IMR-90 (cell line): ENCODE data around the gene GPR35. TPM values are rescaled to one million over a fixed set of nuclear protein-coding genes. Genes with fewer than 3 reads are reported as not detected.

Source experiments
- ATAC-seq: fragments of 200-7000 bp; cut with Tn5 transposase; 2 replicates; pipeline ENCODE4 v1.9.1; 2020; ENCODE audit warnings: low read depth, mild to moderate bottlenecking, moderate library complexity
- BruUV-seq: library from RNA; stranded (reverse); fragments of 400-500 nt; replicated peaks from 2 replicates; lab custom pipeline; 2021; lab: Mats Ljungman, UMichigan
- CTCF ChIA-PET: fragments of 300-600 bp; formaldehyde crosslinking; extraction: SDS; loops from one replicate; lab custom pipeline; 2021; ENCODE audit warnings: antibody characterized with exemption; lab: Yijun Ruan, JAX
- POLR2A ChIA-PET: fragments of 300-600 bp; sonication (Branson Sonifier 250); formaldehyde crosslinking; loops from one replicate; lab custom pipeline; 2022; ENCODE audit warnings: antibody characterized with exemption; ENCODE audit not compliant: unreplicated experiment; lab: Charles Lee
- DNase-seq: peaks from one replicate; pipeline ENCODE4 v3.0.0; 2013
- H2AFZ ChIP-seq: replicated peaks from 2 replicates; pipeline ENCODE3; 2013; ENCODE audit warnings: low read length, mild to moderate bottlenecking; ENCODE audit not compliant: poor library complexity
- H2AK5ac ChIP-seq: 2 replicates; pipeline ENCODE4 v1.6.1; 2013; ENCODE audit warnings: low read depth, low read length, inconsistent platforms
- H2AK9ac ChIP-seq: replicated peaks from 2 replicates; pipeline ENCODE3; 2013; ENCODE audit warnings: mild to moderate bottlenecking, low read depth, low read length, moderate library complexity; ENCODE audit not compliant: poor library complexity
- H2BK120ac ChIP-seq: 2 replicates; pipeline ENCODE4 v1.6.1; 2013; ENCODE audit warnings: low read depth, low read length, inconsistent platforms
- H2BK15ac ChIP-seq: 3 replicates; pipeline ENCODE4 v1.6.1; 2013; ENCODE audit warnings: low read depth, low read length, inconsistent platforms
- H2BK20ac ChIP-seq: 2 replicates; pipeline ENCODE4 v1.6.1; 2013; ENCODE audit warnings: low read depth, mild to moderate bottlenecking, inconsistent platforms, low read length, moderate library complexity
- H2BK5ac ChIP-seq: 2 replicates; pipeline ENCODE4 v1.6.1; 2013; ENCODE audit warnings: mild to moderate bottlenecking, low read depth, low read length, inconsistent platforms; ENCODE audit not compliant: poor library complexity, severe bottlenecking
- H3K14ac ChIP-seq: replicated peaks from 2 replicates; pipeline ENCODE4 v1.6.1; 2013; ENCODE audit warnings: low read depth, low read length, inconsistent platforms
- H3K18ac ChIP-seq: 2 replicates; pipeline ENCODE4 v1.6.1; 2013; ENCODE audit warnings: low read depth, low read length, control low read depth
- H3K23ac ChIP-seq: 2 replicates; pipeline ENCODE4 v1.6.1; 2013; ENCODE audit warnings: low read depth, low read length, inconsistent platforms
- H3K27ac ChIP-seq: 2 replicates; pipeline ENCODE4 v1.5.1; 2013; ENCODE audit warnings: mild to moderate bottlenecking, control low read depth, low read length; ENCODE audit not compliant: insufficient read depth
- H3K27me3 ChIP-seq: 2 replicates; pipeline ENCODE4 v1.6.1; 2013; ENCODE audit warnings: low read length; ENCODE audit not compliant: control insufficient read depth, insufficient read depth
- H3K36me3 ChIP-seq: 2 replicates; pipeline ENCODE4 v1.6.1; 2013; ENCODE audit warnings: low read length, mixed read lengths; ENCODE audit not compliant: control insufficient read depth, insufficient read depth
- H3K4ac ChIP-seq: 2 replicates; pipeline ENCODE4 v1.6.1; 2013; ENCODE audit warnings: low read depth, low read length, inconsistent platforms
- H3K4me1 ChIP-seq: 2 replicates; pipeline ENCODE4 v1.6.1; 2013; ENCODE audit warnings: low read length, mixed read lengths; ENCODE audit not compliant: control insufficient read depth, insufficient read depth
- H3K4me2 ChIP-seq: 2 replicates; pipeline ENCODE4 v1.6.1; 2013; ENCODE audit warnings: low read depth, mild to moderate bottlenecking, control low read depth, low read length, moderate library complexity
- H3K4me3 ChIP-seq: 2 replicates; pipeline ENCODE4 v1.5.1; 2013; ENCODE audit warnings: low read depth, mild to moderate bottlenecking, control low read depth, low read length, moderate library complexity; ENCODE audit not compliant: insufficient read depth
- H3K56ac ChIP-seq: 2 replicates; pipeline ENCODE4 v1.6.1; 2013; ENCODE audit warnings: low read length, inconsistent platforms; ENCODE audit not compliant: insufficient read depth; ENCODE audit errors: extremely low read depth
- H3K79me1 ChIP-seq, 2 experiments: 2 replicates each; pipeline ENCODE4 v1.6.1; 2013; ENCODE audit warnings: low read length in 2 of 2, inconsistent platforms in 1 of 2, low read depth in 1 of 2
- H3K9ac ChIP-seq: 2 replicates; pipeline ENCODE4 v1.6.1; 2013; ENCODE audit warnings: low read depth, low read length, control low read depth
- H3K9me1 ChIP-seq: 2 replicates; pipeline ENCODE4 v1.6.1; 2013; ENCODE audit warnings: low read length, inconsistent platforms; ENCODE audit not compliant: insufficient read depth
- H3K9me3 ChIP-seq: 2 replicates; pipeline ENCODE4 v1.6.1; 2013; ENCODE audit warnings: low read length; ENCODE audit not compliant: control insufficient read depth, insufficient read depth
- H4K20me1 ChIP-seq: 2 replicates; pipeline ENCODE4 v1.6.1; 2013; ENCODE audit warnings: low read length, inconsistent platforms; ENCODE audit not compliant: insufficient read depth
- H4K5ac ChIP-seq: 2 replicates; pipeline ENCODE4 v1.6.1; 2013; ENCODE audit warnings: mild to moderate bottlenecking, low read depth, low read length, control low read depth
- H4K8ac ChIP-seq, 2 experiments: 2 replicates each; pipeline ENCODE4 v1.6.1; 2013; ENCODE audit warnings: low read depth in 2 of 2, low read length in 2 of 2, control low read depth in 1 of 2, inconsistent platforms in 1 of 2
- H4K91ac ChIP-seq: 2 replicates; pipeline ENCODE4 v1.6.1; 2013; ENCODE audit warnings: low read depth, low read length, inconsistent platforms; ENCODE audit not compliant: insufficient read depth
- BHLHE40 ChIP-seq: fragments of 150-350 bp; IDR thresholded peaks from 2 replicates; pipeline ENCODE4 v1.6.1; 2016; ENCODE audit warnings: mild to moderate bottlenecking, low read depth, low read length
- CEBPB ChIP-seq: IDR thresholded peaks from 2 replicates; pipeline ENCODE4 v1.6.1; 2012; ENCODE audit warnings: low read depth, low read length, improper control_type of control experiment
- CHD1 ChIP-seq: IDR thresholded peaks from 2 replicates; pipeline ENCODE4 v1.6.1; 2012; ENCODE audit warnings: low read depth, low read length, improper control_type of control experiment
- CTCF ChIP-seq: conservative IDR thresholded peaks from 2 replicates; pipeline ENCODE4 v1.5.1; 2012; ENCODE audit warnings: mild to moderate bottlenecking, low read depth, low read length, improper control_type of control experiment
- ELK1 ChIP-seq: fragments of 150-350 bp; IDR thresholded peaks from 2 replicates; pipeline ENCODE4 v1.6.1; 2016; ENCODE audit warnings: low read depth, mild to moderate bottlenecking, low read length, moderate library complexity, borderline replicate concordance
- FOS ChIP-seq: fragments of 150-350 bp; IDR thresholded peaks from 2 replicates; pipeline ENCODE4 v1.6.1; 2016; ENCODE audit warnings: low read depth, low read length
- MAFK ChIP-seq: IDR thresholded peaks from 2 replicates; pipeline ENCODE4 v1.6.1; 2012; ENCODE audit warnings: low read depth, low read length, improper control_type of control experiment
- MAZ ChIP-seq: IDR thresholded peaks from 2 replicates; pipeline ENCODE4 v1.6.1; 2012; ENCODE audit warnings: low read depth, mild to moderate bottlenecking, low read length, improper control_type of control experiment, moderate library complexity, borderline replicate concordance
- MXI1 ChIP-seq: IDR thresholded peaks from 2 replicates; pipeline ENCODE4 v1.6.1; 2012; ENCODE audit warnings: low read depth, mild to moderate bottlenecking, low read length, moderate library complexity, borderline replicate concordance
- NFE2L2 ChIP-seq: fragments of 150-350 bp; IDR thresholded peaks from 2 replicates; pipeline ENCODE4 v1.6.1; 2016; ENCODE audit warnings: low read depth, mild to moderate bottlenecking, low read length
- POLR2A ChIP-seq: IDR thresholded peaks from 2 replicates; pipeline ENCODE4 v1.6.1; 2012; ENCODE audit warnings: mild to moderate bottlenecking, low read depth, low read length
- RAD21 ChIP-seq: IDR thresholded peaks from 2 replicates; pipeline ENCODE4 v1.6.1; 2012; ENCODE audit warnings: low read length, improper control_type of control experiment
- RCOR1 ChIP-seq: IDR thresholded peaks from 2 replicates; pipeline ENCODE4 v1.6.1; 2012; ENCODE audit warnings: mild to moderate bottlenecking, low read length, improper control_type of control experiment; ENCODE audit not compliant: insufficient replicate concordance
- RFX5 ChIP-seq: IDR thresholded peaks from 2 replicates; pipeline ENCODE4 v1.8.0; 2012; ENCODE audit warnings: low read depth, mild to moderate bottlenecking, low read length, moderate library complexity
- SMC3 ChIP-seq: fragments of 150-350 bp; IDR thresholded peaks from 2 replicates; pipeline ENCODE4 v1.6.1; 2016; ENCODE audit warnings: low read depth, mild to moderate bottlenecking, antibody characterized with exemption, low read length, moderate library complexity
- USF2 ChIP-seq: fragments of 150-350 bp; IDR thresholded peaks from 2 replicates; pipeline ENCODE4 v1.6.1; 2017; ENCODE audit warnings: mild to moderate bottlenecking, antibody characterized with exemption, low read length, low read depth
- WGBS, 2 experiments: methylation state at CpG; one replicate each; pipeline versions ENCODE4 v1.1.5 to v1.1.7; 2013; ENCODE audit warnings: missing lambda C conversion rate in 2 of 2; ENCODE audit not compliant: insufficient read length in 1 of 2; ENCODE audit errors: extremely low coverage in 2 of 2; 5-methylcytosine and 5-hydroxymethylcytosine counted together
- dilution Hi-C: fragments of 300-500 bp; cut with HindIII; formaldehyde crosslinking; loops from one replicate; pipeline ENCODE4 v1.14.3; 2018; ENCODE audit warnings: low sequenced_read_pairs; ENCODE audit not compliant: unreplicated experiment
- in situ Hi-C: fragments of 300-500 bp; cut with MboI; formaldehyde crosslinking; loops from 3 replicates; pipeline ENCODE4 v1.14.3; 2019; ENCODE audit warnings: low sequenced_read_pairs, inconsistent platforms, mixed read lengths
- intact Hi-C: fragments of 100-400 bp; cut with micrococcal nuclease; formaldehyde crosslinking; loops from 2 replicates; pipeline ENCODE4 v1.10.0; 2022
- polyA plus RNA-seq, 3 experiments: library from polyadenylated mRNA; depleted of rRNA; stranded (reverse); fragments of >200 nt; gene quantifications; 2 replicates each; pipeline ENCODE4 v1.2.3, GENCODE V29; 2012; ENCODE audit warnings: low replicate concordance in 1 of 3
- total RNA-seq: library from RNA; depleted of rRNA; stranded (reverse); fragments of >200 nt; gene quantifications from 2 replicates; pipeline ENCODE4 v1.2.3, GENCODE V29; 2012

Gene GPR35
- total and polyA plus RNA-seq, 2 of the 4 experiments (the other 2 are of a cell fraction): 0.31 TPM; not detected in 1

GRCh38 chr2:240672076-240672700 lies 46.9 kb downstream of the GPR35 start:
- CTCF ChIA-PET: no interaction called here
- H2BK20ac ChIP-seq: no peak overlapping the region

More at GRCh38 chr2:240672076-240672700, 46.9 kb downstream of the GPR35 start:
- TF ChIP-seq MXI1: no peak
- no peak for TF ChIP-seq ELK1
- no peak for TF ChIP-seq BHLHE40
- TF ChIP-seq SMC3: no peak
- TF ChIP-seq FOS: no peak
- no peak for TF ChIP-seq CEBPB
- no peak for TF ChIP-seq RCOR1
- no peak for TF ChIP-seq USF2
- TF ChIP-seq POLR2A: no peak
- TF ChIP-seq RAD21: no peak
- TF ChIP-seq NFE2L2: no peak
- no peak for TF ChIP-seq CTCF
- no peak for TF ChIP-seq MAZ
- TF ChIP-seq CHD1: no peak
- TF ChIP-seq RFX5: no peak
- TF ChIP-seq MAFK: no peak
- DNase-seq (no peak), ATAC-seq (no peak)
- in situ Hi-C loops: no loop called here
- Histone ChIP-seq H3K4me3 (no peak overlapping the region), H3K27ac (no peak overlapping the region), H3K27me3 (peaks cover 24% of the 10 kb centered on the region), H2BK5ac (no peak overlapping the region), H3K4ac (no peak overlapping the region), H2AK9ac (no peak overlapping the region), H3K18ac (no peak overlapping the region), H2BK15ac (no peak overlapping the region), H3K9me3 (no peaks in the 10 kb centered on the region), H3K4me2 (no peak overlapping the region), H3K23ac (no peak overlapping the region), H3K14ac (no peak overlapping the region), H4K20me1 (no peaks in the 10 kb centered on the region), H3K4me1 (no peaks in the 10 kb centered on the region), H3K79me1 (no peaks in the 10 kb centered on the region), H3K9me1 (no peaks in the 10 kb centered on the region), H3K36me3 (no peaks in the 10 kb centered on the region), H2BK120ac (no peak overlapping the region), H2AK5ac (no peak overlapping the region), H4K8ac (no peak overlapping the region), H3K56ac (no peak overlapping the region), H4K91ac (no peak overlapping the region), H4K5ac (no peak overlapping the region), H3K9ac (no peak overlapping the region), H2AFZ (no peak overlapping the region)
- intact Hi-C loops: no loop called here
- BruUV-seq: no TSS peak
- POLR2A ChIA-PET: no interaction called here
- WGBS, 2 experiments: 39% methylated on average over 26 of the region's 46 CpGs; no CpG with 5 or more reads in 1 of the 2 experiments
- dilution Hi-C loops: no loop called here
